Duodenal mucosa (tissue), 2 donors: ENCODE results near the gene MTERF1.

ENCODE experiments used
- H3K27ac ChIP-seq: one replicate; pipeline ENCODE4 v1.7.0; 2013; ENCODE audit warnings: low read depth, low read length
- H3K27me3 ChIP-seq, 2 donors: one replicate each; pipeline ENCODE4 v1.7.0; 2013; ENCODE audit warnings: low read length in 2 of 2, control low read depth in 1 of 2; ENCODE audit not compliant: insufficient read depth in 2 of 2, control insufficient read depth in 1 of 2
- H3K36me3 ChIP-seq, 2 donors: one replicate each; pipeline ENCODE4 v1.7.0; 2013; ENCODE audit warnings: low read length in 2 of 2, control low read depth in 1 of 2; ENCODE audit not compliant: insufficient read depth in 2 of 2, control insufficient read depth in 1 of 2
- H3K4me1 ChIP-seq, 2 donors: one replicate each; pipeline ENCODE4 v1.7.0; 2013; ENCODE audit warnings: low read length in 2 of 2, control low read depth in 1 of 2; ENCODE audit not compliant: insufficient read depth in 2 of 2, control insufficient read depth in 1 of 2
- H3K4me3 ChIP-seq, 2 donors: one replicate each; pipeline ENCODE4 v1.7.0; 2013; ENCODE audit warnings: low read length in 2 of 2, low read depth in 1 of 2
- H3K9ac ChIP-seq, 2 donors: one replicate each; pipeline ENCODE4 v1.7.0; 2013; ENCODE audit warnings: low read length in 2 of 2, low read depth in 1 of 2
- H3K9me3 ChIP-seq, 2 donors: one replicate each; pipeline ENCODE4 v1.7.0; 2013; ENCODE audit warnings: low read length in 2 of 2, control low read depth in 1 of 2; ENCODE audit not compliant: control insufficient read depth in 1 of 2

MTERF1 gene, protein sequence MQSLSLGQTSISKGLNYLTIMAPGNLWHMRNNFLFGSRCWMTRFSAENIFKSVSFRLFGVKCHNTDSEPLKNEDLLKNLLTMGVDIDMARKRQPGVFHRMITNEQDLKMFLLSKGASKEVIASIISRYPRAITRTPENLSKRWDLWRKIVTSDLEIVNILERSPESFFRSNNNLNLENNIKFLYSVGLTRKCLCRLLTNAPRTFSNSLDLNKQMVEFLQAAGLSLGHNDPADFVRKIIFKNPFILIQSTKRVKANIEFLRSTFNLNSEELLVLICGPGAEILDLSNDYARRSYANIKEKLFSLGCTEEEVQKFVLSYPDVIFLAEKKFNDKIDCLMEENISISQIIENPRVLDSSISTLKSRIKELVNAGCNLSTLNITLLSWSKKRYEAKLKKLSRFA

DNA sequence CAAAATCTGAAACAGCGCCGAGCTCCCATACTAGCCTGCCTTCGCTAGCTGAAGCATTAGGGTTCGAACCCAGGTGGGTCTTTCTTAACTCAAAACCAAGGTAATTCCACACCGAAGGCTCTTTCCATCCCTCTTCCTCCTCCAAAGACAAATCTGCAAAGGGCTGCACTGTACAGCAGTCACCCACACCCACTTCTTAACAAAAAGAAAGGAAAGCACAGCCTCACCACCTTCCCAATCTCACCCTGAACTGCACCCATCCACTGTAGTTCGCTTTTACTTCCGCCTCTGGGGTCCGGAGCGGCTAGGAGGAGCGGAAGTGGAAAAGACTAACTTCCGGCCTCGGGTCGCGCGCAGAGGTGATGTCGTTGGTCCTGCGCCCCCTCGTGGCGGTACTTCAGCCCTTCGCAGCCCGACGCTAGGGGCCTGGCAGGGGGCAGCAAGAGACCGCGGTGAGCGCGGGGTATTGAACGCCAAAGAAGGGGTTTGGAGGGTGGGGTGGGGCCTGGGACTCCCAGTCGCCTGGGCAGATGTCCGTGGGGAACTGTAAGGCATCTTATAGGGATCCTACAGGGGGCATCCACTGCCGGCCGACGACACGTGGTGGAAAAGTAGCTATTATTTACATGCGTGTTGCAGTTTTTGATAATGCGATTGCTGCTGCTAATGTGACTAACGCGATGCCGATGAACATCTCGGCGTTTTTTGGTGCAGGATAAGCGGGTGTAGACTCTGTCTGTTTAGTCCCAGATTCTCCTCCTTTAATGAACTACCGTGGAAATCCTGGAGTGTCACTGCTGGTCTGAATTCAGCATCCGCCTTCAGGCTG is at the start of gene MTERF1:
MTERF1 (minus strand) TSS at position 290 of the 829 bp plus-strand sequence. CDS start 619 bp downstream, outside the sequence.
- H3K27me3 ChIP-seq, result no peaks in the 10 kb centered on the region
- peaks cover 7 to 8% of the 10 kb centered on the region in 2 donors for H3K4me1 ChIP-seq
- peaks cover 0 to 6% of the 10 kb centered on the region in 2 donors for H3K36me3 ChIP-seq
- no peak within 1 kb of the TSS for H3K27ac ChIP-seq
- H3K9ac ChIP-seq, result peak within 1 kb of the TSS; percentile 68
- peak within 1 kb of the TSS; percentile 87 to 96 for H3K4me3 ChIP-seq
- no peaks in the 10 kb centered on the region for H3K9me3 ChIP-seq

DNA sequence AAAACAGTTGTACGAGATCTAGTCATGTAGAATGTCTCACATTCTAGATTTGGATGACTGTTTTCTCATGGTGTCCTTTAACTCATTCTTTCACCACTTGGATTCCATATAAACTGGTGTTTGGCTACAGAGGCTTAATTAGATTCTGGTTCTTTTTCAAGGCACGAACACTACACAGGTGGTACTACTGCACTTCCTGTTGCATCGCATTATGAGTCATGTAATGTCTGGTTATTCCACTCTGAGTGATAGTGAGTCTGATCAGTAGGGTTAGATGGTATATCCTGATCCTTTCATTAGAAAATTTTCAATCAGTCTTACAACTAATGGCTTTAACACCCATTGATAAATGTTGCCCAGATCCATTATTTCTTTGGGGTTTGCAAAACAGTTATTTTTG is 49.0 kb upstream of the MTERF1 start:
- Histone ChIP-seq H3K4me3 (no peak overlapping the region), H3K9ac (no peak overlapping the region), H3K36me3 (no peaks in the 10 kb centered on the region), H3K27ac (no peak overlapping the region), H3K9me3 (no peaks in the 10 kb centered on the region), H3K4me1 (no peaks in the 10 kb centered on the region), H3K27me3 (no peaks in the 10 kb centered on the region)

- no peak overlapping the region for H3K27ac ChIP-seq
- H3K36me3 ChIP-seq, result no peaks in the 10 kb centered on the region
- H3K27me3 ChIP-seq, result no peaks in the 10 kb centered on the region
- H3K9me3 ChIP-seq, result no peaks in the 10 kb centered on the region
- no peaks in the 10 kb centered on the region for H3K4me1 ChIP-seq
- H3K9ac ChIP-seq, result no peak overlapping the region
- H3K4me3 ChIP-seq, result no peak overlapping the region
These were observed 47.4 kb upstream of the MTERF1 start for GRCh38 chr7:91927912-91928311.

DNA sequence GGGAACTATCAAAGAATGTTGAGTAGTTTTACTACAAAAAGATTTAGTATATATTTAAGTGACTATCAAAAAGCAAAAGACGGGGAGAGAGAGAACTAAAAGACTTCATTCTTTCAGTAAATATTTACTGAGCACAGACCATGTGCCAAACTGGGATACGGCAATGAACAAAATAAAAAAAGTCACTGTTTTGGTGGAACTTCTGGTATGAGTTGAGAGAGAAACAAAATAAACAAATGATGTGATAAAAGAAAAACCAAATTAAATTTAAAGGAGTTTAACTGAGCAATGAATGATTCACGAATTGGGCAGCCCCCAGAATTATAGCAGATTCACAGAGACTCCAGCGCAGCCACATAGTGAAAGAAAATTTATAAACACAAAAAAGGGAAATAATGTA is 42.4 kb upstream of the MTERF1 start:
- no peaks in the 10 kb centered on the region for H3K4me1 ChIP-seq
- H3K9me3 ChIP-seq, result no peaks in the 10 kb centered on the region
- no peaks in the 10 kb centered on the region for H3K27me3 ChIP-seq
- no peak overlapping the region for H3K27ac ChIP-seq
- no peak overlapping the region for H3K4me3 ChIP-seq
- H3K9ac ChIP-seq, result no peak overlapping the region
- H3K36me3 ChIP-seq, result no peaks in the 10 kb centered on the region

- Histone ChIP-seq H3K4me1 (no peaks in the 10 kb centered on the region), H3K9ac (no peak overlapping the region), H3K4me3 (no peak overlapping the region), H3K27ac (no peak overlapping the region), H3K36me3 (no peaks in the 10 kb centered on the region), H3K27me3 (no peaks in the 10 kb centered on the region), H3K9me3 (no peaks in the 10 kb centered on the region)
These were observed 37.9 kb upstream of the MTERF1 start for GRCh38 chr7:91918356-91918755.

DNA sequence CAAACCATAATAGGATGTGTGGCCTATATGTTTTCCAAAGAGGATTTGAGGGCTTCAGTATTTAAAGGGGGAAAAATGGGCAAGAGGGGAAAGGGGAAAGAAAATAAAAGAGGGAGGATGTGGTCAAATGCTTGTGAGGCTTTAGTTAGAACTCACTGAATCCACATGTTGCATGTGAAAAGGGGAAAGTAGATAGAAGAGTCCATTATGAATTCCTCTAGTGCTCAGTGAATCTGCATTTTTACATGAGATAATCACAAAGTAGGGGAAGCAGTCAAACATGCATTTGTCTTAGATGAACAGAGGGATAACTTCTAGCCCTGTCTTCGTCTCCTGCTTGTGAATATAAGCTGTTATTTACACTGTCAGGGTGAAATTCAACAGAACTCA is 35.5 kb upstream of the MTERF1 start:
- Histone ChIP-seq H3K9ac (no peak overlapping the region), H3K36me3 (no peaks in the 10 kb centered on the region), H3K9me3 (no peaks in the 10 kb centered on the region), H3K27ac (no peak overlapping the region), H3K4me3 (no peak overlapping the region), H3K4me1 (peaks cover 0 to 8% of the 10 kb centered on the region in 2 donors), H3K27me3 (no peaks in the 10 kb centered on the region)

DNA sequence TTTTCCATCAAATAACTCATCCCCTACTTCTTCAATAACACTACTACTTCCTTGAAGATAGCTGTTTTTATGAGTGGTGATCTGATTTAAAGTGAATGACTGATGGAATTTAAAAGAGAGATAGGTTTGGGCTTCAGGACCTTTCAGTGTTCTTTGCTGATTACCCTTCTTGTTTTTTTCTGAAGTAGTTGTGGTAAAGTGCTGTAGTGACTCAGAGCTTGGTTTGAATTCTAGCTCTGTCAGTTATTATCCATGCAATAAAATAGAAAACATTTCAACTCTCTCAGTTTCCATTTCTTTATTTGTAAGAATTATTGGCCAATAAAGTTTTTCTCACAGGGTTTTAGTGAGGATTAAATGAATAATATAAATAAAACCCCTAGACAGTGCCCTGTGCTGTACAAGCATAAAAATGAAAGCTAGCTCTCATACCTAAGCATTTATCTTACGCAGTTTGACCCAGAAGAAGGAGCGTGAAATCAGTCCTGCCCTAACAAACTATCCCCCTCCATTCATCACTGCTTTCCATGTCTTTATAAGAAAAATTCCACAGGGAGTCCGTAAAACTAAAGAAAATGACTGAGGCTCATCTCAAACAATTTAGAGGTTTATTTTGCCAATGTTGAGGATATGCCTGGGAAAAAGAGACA is 35.0 kb upstream of the MTERF1 start:
- H3K4me3 ChIP-seq, result no peak overlapping the region
- no peak overlapping the region for H3K27ac ChIP-seq
- H3K36me3 ChIP-seq, result no peaks in the 10 kb centered on the region
- H3K9ac ChIP-seq, result no peak overlapping the region
- no peaks in the 10 kb centered on the region for H3K9me3 ChIP-seq
- no peaks in the 10 kb centered on the region for H3K27me3 ChIP-seq
- H3K4me1 ChIP-seq, result peaks cover 0 to 8% of the 10 kb centered on the region in 2 donors

- H3K4me3 ChIP-seq, result no peak overlapping the region
- no peak overlapping the region for H3K27ac ChIP-seq
- no peaks in the 10 kb centered on the region for H3K27me3 ChIP-seq
- no peaks in the 10 kb centered on the region for H3K9me3 ChIP-seq
- peaks cover 0 to 8% of the 10 kb centered on the region in 2 donors for H3K4me1 ChIP-seq
- H3K9ac ChIP-seq, result no peak overlapping the region
- H3K36me3 ChIP-seq, result no peaks in the 10 kb centered on the region
These were observed 33.1 kb upstream of the MTERF1 start for GRCh38 chr7:91913612-91914011.

DNA sequence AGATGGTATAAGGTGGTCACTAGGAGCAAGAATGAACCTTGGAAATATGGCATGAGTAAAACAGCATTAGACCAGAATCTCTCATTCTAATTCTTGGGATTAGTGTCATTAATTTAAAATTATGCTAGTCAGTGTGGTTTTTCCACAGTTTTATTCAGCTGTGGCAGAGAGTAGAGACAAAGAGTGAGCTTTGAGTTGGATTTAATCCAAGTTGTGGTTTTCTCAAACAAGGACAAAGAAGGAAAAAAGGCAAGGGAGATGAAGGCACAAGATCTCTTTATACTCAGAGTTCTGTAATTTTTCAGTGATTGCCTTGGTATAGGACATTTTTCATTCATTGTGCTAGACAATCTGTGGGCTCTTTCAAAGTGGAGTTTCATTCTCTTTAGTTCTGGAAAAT is 32.0 kb upstream of the MTERF1 start:
- Histone ChIP-seq H3K27me3 (no peaks in the 10 kb centered on the region), H3K4me1 (peaks cover 0 to 8% of the 10 kb centered on the region in 2 donors), H3K9ac (no peak overlapping the region), H3K36me3 (no peaks in the 10 kb centered on the region), H3K4me3 (no peak overlapping the region), H3K9me3 (no peaks in the 10 kb centered on the region), H3K27ac (no peak overlapping the region)

GRCh38 chr7:91911121-91911520 is 30.6 kb upstream of the MTERF1 start:
- Histone ChIP-seq H3K4me1 (peaks cover 0 to 8% of the 10 kb centered on the region in 2 donors), H3K27ac (no peak overlapping the region), H3K4me3 (no peak overlapping the region), H3K27me3 (no peaks in the 10 kb centered on the region), H3K9me3 (no peaks in the 10 kb centered on the region), H3K36me3 (no peaks in the 10 kb centered on the region), H3K9ac (no peak overlapping the region)
